GM12874 (cell line): ENCODE data around the gene TTI1.

Experiments
- TF ChIP-seq, protein P1 (sequence below): IDR thresholded peaks from 2 replicates; pipeline ENCODE4 v1.5.1; 2011; ENCODE audit warnings: low read depth, mild to moderate bottlenecking, control low read depth, low read length, moderate library complexity; ENCODE audit not compliant: insufficient read depth

TTI1 gene

DNA sequence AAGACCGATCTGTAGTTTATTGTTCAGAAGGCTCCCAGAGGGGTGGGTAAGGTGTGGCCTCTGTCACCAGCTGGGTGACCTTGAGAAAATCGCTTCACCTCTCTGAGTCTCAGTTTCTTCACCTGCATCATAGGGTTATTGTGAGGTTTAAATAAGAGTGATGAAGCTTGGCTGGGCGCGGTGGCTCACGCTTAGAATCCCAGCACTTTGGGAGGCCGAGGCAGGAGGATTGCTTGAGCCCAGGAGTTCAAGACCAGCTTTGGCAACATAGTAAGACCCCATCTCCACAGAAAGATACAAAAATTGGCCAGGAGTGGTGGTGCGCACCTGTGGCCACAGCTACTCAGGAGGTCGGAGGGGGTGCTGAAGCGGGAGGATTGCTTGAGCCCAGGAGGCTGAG, 94.3 kb downstream of the TTI1 start:
- TF ChIP-seq, protein P1, sequence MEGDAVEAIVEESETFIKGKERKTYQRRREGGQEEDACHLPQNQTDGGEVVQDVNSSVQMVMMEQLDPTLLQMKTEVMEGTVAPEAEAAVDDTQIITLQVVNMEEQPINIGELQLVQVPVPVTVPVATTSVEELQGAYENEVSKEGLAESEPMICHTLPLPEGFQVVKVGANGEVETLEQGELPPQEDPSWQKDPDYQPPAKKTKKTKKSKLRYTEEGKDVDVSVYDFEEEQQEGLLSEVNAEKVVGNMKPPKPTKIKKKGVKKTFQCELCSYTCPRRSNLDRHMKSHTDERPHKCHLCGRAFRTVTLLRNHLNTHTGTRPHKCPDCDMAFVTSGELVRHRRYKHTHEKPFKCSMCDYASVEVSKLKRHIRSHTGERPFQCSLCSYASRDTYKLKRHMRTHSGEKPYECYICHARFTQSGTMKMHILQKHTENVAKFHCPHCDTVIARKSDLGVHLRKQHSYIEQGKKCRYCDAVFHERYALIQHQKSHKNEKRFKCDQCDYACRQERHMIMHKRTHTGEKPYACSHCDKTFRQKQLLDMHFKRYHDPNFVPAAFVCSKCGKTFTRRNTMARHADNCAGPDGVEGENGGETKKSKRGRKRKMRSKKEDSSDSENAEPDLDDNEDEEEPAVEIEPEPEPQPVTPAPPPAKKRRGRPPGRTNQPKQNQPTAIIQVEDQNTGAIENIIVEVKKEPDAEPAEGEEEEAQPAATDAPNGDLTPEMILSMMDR, result no peak

DNA sequence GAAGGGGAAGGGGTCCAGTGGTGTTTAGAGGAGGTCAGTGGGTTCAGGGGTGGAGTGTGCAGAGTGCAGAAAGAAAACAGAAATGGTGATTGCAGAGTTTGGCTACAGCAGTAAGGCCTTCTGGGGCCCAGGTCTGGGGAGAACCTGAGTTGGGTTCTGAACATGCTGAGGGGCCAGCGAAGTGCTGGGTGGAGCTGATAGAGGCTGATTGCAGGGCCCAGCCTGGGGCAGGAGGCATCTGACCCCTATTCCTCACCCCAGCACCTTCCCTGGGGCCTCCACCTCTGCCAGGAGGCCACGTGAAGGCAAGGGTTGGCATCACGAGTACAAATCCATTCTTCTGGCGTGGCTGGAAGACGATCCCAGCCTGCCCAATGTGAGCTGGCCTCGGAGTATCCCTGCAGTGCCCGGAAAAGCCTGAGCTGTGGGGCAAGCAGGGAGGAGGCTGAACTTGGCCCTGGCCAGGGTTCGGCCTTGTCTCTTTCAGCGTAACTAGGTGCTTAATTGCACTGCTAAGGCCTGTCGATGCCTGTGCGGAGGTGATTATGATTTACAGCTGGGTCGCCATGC, 95.0 kb downstream of the TTI1 start:
- TF ChIP-seq, protein P1, result no peak

DNA sequence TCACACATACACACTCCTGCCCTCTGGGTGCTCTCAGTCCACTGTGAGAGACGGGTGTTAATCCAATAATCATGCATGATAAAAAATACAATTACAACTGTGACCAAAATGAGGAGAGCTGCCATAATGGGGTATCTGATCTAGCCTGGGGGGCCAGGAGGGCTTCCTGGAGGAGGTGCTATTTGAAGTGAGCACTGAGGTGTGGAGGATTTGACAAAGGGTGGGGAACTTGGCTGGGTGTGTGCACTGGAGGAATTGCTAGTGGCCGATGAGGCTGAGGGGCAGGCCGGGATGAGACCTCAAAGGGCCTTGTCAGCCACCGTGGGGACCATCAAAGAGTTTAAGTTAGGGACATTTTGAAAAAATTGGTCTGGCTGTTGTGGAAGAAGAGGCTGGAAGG, 95.6 kb downstream of the TTI1 start:
- TF ChIP-seq, protein P1, result no peak

DNA sequence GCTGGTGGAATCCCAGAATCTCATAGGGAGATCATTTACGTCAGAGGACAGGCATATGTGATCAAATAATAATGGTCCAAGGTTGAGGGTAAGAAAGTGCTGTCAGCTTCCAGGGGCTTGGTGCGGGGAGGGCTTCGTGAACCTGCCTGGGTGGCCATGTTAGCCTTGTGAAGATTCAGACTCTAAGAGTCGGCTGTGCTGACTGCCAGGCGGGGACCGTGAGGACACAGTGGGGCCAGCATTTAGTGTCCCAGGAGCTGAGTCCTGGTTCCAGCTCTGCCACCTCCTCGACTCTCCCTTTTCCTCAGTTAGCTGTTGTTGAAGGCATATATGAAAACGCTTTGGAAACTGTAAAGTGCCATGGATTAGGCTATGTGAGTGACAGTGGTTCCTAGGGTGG, 96.8 kb downstream of the TTI1 start:
- TF ChIP-seq, protein P1, result no peak

DNA sequence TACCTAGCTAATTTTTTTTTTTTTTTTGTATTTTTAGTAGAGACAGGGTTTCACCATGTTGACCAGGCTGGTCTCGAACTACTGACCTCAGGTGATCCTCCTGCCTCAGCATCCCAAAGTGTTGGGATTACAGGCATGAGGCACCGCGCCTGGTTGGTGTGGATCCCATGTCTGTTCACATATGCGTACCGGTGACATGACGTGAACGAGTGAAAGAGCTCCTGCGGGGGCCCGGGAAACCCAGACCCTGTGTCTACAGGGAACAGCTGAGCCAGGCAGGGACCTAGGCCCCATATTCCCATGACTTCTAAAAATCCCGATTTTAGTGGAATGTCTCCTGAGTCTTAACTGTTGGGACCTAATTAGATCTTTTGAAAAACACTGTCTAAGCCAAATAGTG, 97.2 kb downstream of the TTI1 start:
- TF ChIP-seq, protein P1, result no peak

DNA sequence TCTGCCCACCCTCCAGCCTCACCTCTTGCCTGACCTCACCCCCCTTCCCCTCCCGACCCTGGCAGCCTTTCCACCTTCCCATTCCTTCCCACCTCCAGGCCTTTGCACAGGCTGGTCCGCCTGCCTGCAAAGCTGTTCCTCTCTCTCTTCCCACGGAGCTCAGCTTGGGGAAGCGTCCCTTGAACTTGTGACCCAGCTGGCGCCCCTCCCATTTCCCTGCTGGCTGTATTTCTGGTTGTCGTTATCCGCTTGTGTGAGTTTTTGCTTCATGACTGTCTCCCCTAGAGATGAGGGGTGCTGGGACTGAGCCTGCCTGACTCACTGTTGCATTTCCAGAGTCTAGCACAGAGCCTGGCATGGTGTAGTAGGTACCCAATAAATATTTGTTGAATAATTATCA, 97.8 kb downstream of the TTI1 start:
- TF ChIP-seq, protein P1, result no peak

DNA sequence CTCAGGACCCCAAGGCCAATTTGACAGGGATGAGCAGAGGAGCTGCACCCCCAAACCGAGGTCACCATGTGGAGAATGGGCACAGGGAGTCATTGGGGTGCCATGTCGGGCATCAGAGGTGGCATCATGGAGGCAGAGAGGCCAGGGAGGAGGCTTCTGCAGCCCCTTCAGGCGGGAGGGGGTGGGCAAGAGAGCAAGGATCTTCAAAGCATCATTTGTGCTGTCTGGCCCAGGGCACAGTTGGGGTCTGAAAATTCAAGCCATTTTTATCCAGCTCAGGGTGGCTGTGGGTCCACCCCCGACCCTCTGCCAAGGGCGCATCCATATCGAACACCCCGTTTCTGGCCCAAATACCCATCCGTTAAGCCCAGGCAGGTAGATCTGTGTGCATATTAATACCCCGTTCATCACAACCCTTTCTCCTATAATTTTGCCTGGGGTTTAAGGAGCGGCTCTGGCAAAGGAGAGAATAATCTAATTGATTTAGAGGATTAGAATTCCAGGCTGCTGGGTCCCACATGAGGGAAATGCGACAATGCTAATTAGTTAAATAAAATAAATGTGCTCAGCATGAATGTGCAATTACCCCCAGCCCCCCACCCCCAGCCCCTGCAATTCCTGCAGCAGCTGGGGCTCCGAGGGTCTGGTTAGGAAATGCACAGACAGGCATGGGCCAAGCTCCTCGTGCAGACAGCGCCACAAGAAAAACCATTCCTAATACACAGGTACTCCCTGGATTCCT, 98.5 kb downstream of the TTI1 start:
- TF ChIP-seq, protein P1, result no peak
